HG03457 (cell line): ENCODE measurements around the gene PRDM13.

Experiments
- ATAC-seq: cut with Tn5 transposase; IDR thresholded peaks from one replicate; pipeline ENCODE4 v1.9.1; 2021; ENCODE audit warnings: moderate number of reproducible peaks; ENCODE audit not compliant: unreplicated experiment

PRDM13 gene

DNA sequence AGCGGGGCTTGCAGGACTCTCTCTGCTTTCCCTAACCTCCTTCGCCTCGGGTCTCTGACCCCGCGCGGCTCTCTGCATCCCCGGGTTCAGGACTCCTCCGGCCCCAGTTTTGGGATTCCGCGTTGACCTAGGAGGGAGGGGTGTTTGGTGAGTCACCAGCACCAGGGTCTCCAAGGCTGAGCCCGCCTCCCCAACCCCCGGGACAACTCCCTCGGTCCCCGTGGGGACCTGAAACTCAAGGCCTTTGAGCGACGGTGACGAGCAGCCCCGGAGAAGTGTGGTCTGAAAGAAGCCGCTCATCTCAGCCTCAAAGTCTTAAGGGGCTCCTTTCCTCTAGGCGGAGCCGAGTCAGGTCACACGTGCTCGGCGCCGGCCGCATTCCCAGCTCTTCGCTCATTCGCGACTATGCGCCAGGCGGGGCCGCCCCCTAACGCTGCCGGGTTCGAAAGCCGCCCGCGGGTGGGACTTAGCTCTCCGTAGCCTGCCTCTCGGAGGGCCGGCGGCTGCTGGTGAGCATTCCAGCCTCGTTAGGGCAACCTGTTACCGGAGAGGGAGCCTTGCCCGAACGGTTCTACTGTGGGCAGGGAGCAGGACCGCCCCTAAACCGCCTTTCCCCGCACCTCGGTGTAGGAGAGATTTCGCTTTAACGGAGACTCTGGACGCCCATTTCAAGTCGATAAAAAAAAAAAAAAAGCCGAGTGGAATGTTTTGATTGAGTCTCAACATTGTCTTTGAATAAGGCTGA lies 3.0 kb upstream of the PRDM13 start:
- no peak for ATAC-seq

DNA sequence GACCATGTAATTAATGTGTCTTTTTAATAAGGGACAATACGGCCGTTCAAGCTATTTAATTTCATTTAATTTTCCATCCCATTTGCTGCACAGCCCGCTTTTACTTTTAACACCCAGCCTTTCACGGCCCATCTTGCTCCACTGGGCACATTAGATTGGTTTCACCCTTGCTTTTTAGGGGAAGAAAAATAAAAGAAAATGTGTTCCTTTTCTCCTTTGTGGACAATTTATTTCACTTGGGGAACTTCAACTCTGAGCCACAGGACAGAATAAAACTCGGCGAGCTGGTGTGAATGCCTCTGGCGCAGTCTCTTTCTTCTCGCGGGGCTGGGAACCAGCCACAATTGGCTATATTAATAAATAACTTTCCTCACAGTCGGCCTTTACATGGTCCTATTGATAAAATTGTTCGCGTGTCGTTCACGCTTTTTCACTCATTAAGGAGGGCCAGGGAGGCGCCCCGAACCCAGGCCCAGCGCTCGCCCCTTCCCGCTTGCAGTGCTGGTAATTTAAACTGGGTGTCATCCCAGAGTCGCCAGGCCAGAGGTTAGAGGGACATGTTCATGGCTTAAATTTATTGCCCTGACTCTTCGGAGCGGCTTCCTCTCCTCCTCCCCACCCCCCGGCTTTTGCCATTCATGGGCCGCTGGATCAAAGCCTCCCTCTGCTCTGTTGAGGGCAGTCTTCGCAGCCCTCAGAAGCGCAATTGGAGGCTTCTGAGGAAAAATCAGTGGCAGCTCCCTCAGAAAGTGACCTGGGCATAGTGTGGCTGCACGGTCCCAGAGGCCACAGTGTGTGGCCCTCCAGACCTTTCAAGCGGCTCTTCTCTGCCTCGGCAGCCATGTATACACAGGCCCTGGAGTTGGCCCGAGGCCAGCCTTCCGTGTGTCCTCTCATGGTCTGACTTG lies 2.2 kb upstream of the PRDM13 start:
- no peak for ATAC-seq

DNA sequence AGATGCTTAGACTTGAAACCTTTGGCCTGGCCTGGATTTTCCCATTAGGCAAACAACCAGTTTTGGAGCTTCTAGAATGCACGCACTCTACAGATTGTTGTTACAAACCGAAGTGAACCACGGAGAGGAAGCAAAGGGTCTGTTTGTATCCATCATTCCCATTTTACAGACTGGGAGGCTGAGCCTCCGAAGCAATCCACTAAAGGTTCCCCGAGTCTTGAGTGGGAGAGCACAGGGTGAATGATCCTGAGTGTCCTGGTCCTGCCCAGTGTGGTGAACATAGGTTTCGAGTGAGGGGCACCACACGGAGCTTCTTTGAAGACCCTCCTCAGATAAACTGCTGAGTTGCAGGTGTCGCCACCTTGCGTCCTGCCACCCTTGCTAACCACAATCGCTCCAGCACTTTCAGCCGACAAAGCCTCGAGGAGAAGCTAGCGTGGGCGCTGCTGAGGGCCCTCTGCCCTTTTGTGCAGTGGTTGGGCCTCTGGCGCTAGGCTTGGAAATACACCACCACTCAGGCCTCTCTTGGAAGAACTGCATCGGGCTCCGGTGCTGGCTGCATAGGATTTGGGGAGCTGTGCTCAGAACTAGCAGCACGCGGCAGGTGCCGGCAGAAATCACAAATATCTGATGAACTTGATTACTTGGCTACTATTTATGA lies 1.4 kb upstream of the PRDM13 start:
- no peak for ATAC-seq

DNA sequence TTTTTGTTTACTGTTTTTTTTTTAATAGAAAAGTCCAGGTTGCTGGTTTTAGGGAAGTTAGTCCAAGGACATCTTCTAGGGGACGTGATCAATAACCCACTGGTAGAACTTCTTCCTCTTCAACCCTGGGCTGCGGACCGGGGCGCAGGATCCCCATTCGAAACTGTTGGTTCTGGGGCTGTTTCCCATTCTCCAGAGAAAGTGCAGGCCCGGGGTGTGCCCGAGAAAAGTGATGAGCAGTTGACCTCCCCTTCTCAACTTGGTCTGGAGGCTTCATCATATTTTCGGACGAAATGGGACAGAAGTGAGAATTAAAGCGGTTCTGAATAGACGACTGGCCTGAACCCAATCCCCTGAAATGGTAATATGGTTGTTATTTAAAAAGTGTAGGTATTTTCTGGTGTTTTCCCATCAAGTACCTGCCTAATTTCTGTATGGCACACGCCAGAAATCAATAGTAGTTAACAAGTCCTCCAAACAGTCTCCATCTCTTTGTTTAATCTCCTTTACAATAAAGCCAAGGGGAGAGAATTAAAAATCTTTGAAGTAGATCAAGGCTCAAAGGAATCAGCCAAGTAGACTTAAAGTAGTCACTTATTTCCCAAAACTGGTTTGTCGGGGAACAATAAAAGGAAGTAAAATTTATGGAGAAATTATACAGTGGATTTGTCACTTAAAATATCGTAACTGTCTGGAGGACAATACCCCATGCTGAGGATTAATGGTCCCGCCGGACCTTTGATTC lies 550 bp upstream of the PRDM13 start:
- ATAC-seq, result no peak

DNA sequence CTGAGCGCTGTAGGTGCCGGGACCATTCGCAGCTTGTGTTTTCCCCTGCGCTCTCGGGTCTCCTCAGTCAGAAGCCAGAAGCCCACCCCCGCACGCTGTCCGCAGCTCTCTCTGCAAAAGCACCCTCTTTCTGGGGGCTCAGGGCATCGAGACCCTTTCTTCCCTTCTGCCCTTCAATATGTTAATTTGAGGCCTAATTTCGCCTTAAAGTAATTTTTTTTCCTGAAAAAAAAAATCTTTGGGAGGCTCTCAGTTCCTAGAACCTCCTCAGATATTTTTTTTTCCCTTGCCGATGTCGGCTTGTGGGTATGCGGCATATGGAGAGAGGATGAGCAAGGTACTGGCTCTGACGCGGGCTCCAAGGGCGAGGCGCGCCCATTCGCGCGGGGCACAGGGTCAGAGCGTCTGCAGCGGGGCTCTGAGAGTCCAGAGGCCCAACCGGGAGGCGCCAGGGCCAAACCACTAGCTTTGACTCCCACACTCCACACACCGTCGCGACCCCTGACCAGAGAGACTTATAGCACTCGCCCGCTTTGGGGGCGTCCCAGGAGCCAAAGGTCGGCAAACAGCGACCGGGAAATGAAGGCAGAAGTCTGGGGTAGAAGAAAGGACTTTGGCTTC lies 893 bp downstream of the PRDM13 start:
- ATAC-seq, result no peak

DNA sequence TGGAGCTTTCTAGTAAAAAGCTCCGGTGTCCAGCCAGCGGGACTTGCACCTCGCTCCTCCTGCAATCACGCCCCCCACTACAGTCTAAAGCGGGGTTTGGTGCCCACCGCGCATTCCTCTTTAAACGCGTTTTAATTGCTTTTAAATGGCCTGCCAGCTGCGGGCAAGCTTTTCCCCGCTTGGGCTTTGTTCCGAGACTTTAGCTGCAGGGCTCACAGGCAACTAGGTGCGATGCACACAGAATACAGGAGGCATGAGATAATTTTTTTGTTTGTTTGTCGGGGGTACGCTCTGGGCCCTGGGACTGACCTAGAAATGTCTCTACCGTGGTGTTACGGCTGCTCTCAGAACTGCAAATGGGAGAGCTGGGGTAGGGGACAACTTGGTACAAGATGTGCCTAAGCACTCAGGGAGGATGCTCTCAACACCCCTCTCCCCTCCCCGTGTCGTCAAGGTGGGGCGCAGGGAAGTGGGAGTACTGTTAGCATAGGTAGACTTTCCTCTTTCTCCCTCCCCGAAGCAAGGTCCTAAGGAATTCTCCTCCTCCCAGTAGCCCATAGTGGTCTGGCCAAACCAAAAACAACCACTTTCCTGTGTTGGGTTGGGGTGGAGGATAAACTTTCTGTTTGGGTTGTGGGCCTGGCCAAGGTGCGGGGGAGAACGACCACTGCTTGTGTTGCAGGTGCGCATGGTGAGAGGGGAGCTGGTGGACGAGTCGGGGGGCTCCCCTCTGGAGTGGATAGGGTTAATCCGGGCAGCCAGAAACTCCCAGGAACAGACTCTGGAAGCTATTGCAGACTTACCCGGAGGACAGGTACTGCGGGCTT lies 1.6 kb downstream of the PRDM13 start:
- ATAC-seq, result no peak

DNA sequence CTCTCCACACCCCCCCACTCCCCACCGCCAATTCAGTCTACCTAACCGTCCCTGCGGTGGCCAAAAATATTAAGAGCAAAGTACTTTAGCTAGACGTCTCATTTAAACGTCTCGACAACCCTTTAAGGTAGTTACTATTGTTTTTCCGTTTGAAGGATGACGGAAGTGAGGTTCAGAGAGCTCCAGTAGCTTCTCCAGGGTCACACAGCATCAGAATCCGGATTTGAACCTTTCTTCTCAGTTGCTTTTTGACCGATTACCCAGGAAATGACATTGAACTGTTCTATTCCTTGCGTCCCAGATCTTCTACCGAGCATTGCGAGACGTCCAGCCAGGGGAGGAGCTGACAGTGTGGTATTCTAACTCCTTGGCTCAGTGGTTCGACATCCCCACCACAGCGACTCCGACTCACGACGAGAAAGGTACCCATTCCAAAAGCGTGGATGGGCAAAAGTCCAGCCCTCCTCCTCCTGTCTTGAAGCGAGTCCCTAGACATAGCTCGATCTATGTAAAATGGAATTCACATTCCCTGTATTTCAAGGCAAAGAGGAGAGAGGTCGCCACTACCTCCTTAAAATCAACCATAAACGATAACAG lies 2.4 kb downstream of the PRDM13 start:
- ATAC-seq, result no peak

DNA sequence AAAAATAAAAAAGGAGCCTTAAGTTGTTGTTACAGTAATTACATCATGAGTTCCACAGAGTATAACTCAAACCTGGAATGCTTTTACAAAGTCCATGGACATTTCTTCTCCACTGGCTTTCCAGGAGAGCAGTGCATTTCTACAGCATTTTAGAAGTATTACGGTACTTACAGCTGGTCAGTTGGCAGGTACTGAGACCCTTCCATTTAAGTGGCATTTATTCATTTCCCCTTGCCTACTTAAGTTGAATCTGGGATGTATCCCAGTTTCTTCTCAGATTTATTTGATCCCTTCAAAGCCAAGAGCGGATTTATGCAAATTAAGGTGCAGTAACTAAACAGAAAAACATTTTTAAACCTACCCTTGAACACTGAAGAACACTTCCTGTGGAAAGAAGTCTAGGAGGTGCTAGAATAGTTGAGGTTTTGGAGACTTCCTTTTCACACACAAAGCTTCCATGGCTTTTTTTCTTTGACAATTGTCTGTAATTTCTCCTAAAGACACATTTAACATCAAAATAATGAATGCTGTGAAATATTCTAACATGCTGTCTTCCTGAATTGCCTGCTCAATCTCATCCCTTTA lies 3.4 kb downstream of the PRDM13 start:
- no peak for ATAC-seq

DNA sequence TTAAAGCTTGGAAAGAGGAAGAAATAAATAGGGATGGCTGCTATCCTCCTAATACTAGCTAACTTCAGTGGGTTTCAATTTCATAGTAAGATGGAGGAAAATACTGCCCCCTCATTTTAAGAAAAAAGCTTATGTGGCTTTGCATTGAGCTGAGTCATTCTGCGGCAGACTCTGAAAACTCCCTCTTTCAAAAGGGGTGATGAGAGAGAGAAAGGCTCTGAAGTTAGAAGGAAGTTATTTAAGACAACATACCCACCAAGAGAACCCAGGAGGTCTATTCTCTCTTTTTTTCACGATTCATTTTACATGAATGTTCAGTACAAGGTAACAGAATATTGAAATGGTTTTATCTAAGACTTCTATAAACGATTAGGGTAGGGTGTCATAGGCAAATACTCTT lies 4.5 kb downstream of the PRDM13 start:
- ATAC-seq, result peak; percentile 52

DNA sequence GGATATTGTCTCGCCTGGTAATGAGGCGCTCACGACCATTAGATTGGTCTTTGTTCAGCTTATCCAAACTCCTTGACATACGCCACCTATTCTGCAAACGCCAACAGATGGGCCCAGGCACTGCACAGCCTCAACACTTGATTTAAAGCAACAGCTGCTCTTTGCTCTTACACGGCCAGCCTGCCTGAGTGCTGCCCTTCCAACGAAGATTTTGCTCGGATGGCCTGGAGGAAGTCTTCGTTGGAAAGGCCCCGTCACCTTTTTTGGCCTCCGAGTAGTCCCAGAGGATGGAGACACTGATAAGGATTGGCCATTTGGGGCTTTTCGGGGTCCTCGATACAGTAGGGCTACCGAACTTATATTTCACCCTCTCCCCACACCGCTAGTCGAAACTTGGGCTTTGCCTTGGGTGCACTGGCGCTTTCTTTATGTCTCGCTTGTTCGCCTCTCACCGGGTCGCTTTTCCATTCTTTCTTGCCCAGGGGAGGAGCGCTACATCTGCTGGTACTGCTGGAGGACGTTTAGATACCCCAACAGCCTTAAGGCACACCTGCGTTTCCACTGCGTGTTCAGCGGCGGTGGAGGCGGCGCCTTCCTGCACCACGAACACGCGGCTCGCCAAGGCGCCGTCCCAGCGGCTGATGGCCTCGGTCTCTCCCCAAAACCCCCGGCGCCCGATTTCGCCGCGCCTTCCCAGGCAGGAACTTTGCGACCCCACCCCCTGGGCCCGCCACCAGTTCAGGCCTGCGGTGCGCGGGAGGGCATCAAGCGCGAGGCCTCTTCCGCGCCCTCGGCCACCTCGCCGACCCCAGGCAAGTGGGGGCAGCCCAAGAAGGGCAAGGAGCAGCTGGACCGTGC lies 6.1 kb downstream of the PRDM13 start:
- ATAC-seq, result no peak

DNA sequence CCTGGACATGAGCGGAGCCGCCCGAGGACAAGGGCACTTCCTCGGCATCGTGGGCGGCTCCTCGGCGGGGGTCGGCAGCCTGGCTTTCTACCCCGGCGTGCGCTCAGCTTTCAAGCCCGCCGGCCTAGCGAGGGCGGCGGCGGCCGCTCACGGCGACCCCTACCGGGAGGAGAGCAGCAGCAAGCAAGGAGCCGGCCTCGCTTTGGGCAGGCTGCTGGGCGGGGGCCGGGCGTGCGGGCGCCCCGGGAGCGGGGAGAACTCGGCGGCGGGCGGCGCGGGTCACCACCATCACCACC lies 6.7 kb downstream of the PRDM13 start:
- ATAC-seq, result peak; percentile 49

DNA sequence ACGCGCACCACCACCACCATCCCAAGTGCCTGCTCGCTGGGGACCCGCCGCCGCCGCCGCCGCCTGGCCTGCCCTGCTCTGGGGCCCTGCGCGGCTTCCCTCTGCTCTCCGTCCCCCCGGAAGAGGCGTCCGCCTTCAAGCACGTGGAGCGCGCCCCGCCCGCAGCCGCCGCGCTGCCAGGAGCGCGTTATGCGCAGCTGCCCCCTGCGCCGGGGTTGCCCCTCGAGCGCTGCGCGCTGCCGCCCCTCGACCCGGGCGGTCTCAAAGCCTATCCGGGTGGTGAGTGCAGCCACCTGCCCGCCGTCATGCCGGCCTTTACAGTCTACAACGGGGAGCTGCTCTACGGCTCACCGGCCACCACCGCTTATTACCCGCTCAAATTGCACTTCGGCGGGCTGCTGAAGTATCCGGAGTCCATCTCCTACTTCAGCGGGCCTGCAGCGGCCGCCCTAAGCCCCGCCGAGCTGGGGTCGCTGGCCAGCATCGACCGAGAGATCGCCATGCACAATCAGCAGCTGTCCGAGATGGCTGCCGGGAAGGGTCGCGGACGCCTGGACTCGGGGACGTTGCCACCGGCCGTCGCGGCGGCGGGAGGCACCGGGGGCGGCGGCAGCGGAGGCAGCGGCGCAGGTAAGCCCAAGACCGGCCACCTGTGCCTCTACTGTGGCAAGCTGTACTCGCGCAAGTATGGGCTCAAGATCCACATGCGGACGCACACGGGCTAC lies 7.2 kb downstream of the PRDM13 start:
- peak; percentile 45 for ATAC-seq

DNA sequence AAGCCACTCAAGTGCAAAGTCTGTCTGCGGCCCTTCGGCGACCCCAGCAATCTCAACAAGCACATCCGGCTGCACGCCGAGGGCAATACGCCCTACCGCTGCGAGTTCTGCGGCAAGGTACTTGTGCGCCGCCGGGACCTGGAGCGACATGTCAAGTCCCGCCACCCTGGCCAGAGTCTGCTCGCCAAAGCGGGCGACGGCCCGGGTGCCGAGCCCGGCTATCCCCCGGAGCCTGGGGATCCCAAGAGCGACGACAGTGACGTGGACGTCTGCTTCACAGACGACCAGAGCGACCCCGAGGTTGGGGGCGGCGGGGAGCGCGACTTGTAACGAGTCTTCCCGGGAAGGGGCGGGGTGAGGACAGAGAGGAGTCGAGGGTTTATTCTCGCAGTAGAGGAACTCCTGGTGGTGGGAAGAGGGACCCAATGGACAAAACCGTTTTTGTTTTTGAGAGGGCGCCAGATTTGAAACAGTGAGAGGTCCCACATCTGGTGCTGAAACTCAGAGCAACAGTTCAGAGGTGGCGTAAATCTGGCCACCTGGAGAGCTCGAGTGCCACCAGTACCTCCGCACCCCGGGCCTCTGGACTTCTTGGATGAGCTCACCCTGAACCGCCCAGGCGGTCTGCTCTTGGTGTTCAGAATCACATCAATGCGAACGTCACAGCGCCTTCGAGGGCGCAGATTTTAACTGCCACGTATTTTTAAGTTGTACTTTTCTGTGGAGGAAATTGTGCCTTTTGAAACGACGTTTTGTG lies 8.0 kb downstream of the PRDM13 start:
- ATAC-seq, result no peak

DNA sequence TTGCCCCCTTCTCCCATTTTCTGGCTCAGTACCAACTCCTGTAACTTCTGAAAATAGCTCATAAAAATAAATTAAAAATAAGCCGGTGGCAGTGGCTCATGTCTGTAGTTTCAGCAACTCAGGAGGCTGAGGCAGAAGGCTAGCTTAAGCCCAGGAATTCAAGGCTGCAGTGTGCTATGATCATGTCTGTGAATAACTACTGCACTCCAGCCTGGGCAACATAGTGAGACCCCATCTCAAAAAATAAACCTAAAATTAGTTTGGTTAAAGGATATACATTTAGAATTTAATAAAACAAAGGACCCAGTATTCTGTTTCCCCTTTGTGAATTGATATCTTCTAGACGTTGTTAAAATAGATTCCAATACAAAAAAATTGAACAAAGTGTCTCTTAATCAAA lies 10.5 kb downstream of the PRDM13 start:
- ATAC-seq, result no peak

DNA sequence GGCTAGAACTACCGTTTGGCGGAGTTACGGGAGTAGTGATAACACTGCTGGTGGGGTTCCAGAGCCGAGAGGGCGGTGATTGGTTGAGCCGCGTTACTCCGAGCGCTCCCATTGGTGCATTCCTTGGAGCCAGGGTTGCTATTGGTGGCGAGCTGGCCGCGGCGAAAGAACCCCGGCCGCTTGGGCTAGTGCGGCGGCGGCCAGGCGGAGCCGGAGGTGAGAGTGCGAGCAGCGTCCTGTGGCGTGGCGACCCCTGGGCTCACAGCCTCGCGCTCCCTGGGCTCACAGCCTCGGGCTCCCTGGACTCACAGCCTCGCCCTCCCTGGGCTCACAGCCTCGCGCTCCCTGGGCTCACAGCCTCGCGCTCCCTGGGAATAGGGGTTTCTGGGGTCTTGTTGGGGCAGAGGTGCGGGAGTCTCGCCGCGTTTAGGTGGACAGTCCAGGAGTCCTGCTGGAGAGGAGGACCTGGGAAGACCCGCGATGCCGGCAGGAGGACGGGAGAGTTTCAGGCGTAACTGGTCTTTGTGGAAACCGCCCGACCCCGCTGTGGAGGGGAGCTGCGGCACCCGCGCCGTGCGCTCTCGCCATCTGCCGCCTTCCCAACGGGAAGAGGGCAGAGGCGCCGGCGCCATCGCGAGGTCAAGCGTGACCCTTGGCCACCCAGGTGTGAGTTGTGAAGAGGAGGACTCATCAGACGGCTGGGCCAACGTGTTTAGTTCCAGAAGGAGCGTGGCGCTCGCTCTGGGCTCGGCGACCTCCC lies 12.2 kb downstream of the PRDM13 start:
- no peak for ATAC-seq

DNA sequence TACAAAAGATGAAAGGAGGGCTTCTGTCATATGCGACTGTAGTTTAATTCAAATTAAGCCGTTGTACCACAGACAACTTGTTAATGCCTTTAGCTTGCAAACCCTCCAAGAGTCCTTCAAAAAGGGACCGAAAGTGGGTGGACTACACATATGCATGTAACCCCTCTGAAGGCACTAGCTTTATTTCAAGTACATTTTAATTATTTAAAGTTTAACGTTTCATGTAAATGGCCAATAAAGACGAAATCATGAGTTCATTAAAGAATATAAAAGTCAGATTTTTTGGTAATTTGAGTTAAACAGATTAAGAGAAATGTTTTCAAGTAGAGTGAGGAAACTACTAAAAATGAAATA lies 12.8 kb downstream of the PRDM13 start:
- ATAC-seq, result no peak
